ENCODE results near the gene KCNN4.
"Not testable (repeated sequence)": the region's sequence is repeated elsewhere in the genome, so short reads cannot be mapped to it uniquely, and the experiment has no call there.

Gene KCNN4

DNA sequence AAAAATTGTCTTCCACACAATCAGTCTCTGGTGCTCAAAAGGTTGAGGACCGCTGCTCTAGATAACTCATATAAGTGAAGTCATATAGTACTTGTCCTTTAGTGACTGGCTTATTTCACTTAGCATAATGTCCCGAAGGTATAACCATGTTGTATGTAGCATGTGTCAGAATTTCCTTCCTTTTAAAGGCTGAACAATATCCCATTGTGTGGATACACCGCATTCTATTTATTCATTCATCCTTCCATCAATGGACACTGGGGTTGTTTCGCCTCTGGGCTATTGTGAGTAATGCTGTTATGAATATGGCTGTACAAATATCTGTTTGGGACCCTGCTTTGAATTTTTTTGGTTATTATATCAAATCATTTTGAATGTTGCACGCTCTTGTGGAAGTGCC lies 26.1 kb upstream of the KCNN4 start:
- no peak for DNase-seq (ENCODE audit: low read depth in 2 of 2)
- no peak overlapping the region for H3K4me3 ChIP-seq (replicated peaks in 1 of 2; ENCODE audit: low read depth in 2 of 2, low read length in 2 of 2)
- no peak for TF ChIP-seq CTCF (IDR thresholded peaks at IDR 0.05; ENCODE audit: low read depth, low read length)

GRCh38 chr19:43806401-43806800 lies 25.6 kb upstream of the KCNN4 start:
- not testable (repeated sequence) for DNase-seq (ENCODE audit: low read depth in 2 of 2); H3K4me3 ChIP-seq (replicated peaks in 1 of 2; ENCODE audit: low read depth in 2 of 2, low read length in 2 of 2)

GRCh38 chr19:43804432-43804831 lies 23.7 kb upstream of the KCNN4 start:
- H3K4me3 ChIP-seq (replicated peaks in 1 of 2; ENCODE audit: low read depth in 2 of 2, low read length in 2 of 2) = no peak overlapping the region
- no peak for DNase-seq (ENCODE audit: low read depth in 2 of 2)
- TF ChIP-seq CTCF (IDR thresholded peaks at IDR 0.05; ENCODE audit: low read depth, low read length) = no peak

- DNase-seq (ENCODE audit: low read depth in 2 of 2) = no peak
- TF ChIP-seq CTCF (IDR thresholded peaks at IDR 0.05; ENCODE audit: low read depth, low read length) = no peak
- H3K4me3 ChIP-seq (replicated peaks in 1 of 2; ENCODE audit: low read depth in 2 of 2, low read length in 2 of 2) = no peak within 1 kb of the TSS
Measured at GRCh38 chr19:43802216-43802951, 21.6 kb upstream of the KCNN4 start, which contains the start of gene LYPD5. Gene LYPD5 (minus strand): TSS chr19:43802447. CDS start chr19:43802380, 67 bp downstream.

GRCh38 chr19:43799502-43800142 lies 18.8 kb upstream of the KCNN4 start:
- TF ChIP-seq CTCF (IDR thresholded peaks at IDR 0.05; ENCODE audit: low read depth, low read length) = no peak
- H3K4me3 ChIP-seq (replicated peaks in 1 of 2; ENCODE audit: low read depth in 2 of 2, low read length in 2 of 2) = no peak overlapping the region
- no peak for DNase-seq (ENCODE audit: low read depth in 2 of 2)

DNA sequence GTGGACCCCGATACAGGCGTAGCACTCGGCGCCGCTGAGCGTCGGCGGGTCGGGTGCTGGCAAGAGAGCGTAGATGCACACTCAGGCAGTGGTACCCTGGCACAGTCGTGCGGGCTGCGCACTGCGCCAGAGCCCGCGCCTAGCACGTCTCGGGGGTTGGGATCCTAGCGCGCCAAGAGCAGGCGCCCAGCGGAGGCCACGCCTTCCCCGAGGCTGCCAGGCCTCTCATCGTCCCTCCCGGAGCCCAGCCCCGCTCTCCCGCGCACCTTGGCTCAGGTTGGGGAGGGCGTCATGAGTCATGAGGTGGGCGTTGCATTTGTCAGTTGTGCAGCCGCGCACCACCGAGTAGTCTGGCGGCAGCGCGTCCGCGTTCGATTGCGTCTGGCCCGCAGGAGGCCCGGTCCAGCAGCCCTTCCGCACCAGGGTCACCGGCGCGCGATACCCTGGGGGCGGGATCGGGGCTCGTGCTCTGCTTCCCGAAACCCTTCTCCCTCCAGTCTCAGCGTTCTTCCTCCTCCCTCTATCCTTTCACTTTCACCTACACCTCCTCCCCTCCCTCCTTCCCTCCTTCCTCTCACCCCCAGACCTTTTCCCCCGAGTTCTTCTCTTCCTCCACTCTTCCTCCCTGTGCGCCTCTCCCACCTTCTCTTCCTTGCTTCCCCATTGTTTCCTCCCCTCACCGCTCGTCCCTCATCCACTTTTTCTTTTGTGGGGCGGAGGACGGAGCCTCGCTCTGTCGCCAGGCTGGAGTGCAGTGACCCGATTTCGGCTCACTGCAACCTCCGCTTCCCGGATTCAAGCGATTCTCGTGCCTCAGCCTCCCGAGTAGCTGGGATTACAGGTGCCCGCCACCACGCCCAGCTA lies 18.0 kb upstream of the KCNN4 start:
- peak in 1 of 2 donors; percentile 16 for DNase-seq (ENCODE audit: low read depth in 2 of 2)
- no peak for TF ChIP-seq CTCF (IDR thresholded peaks at IDR 0.05; ENCODE audit: low read depth, low read length)
- peak overlapping the region; percentile 53 for H3K4me3 ChIP-seq (replicated peaks in 1 of 2; ENCODE audit: low read depth in 2 of 2, low read length in 2 of 2)

Data from cardiac fibroblast (primary cell).